Karpas-422 (cell line): ENCODE measurements around the gene AKAP13. TPM values are rescaled to one million over a fixed set of nuclear protein-coding genes. Genes with fewer than 3 reads are reported as not detected.

Experiments
- DNase-seq: peaks from one replicate; pipeline ENCODE4 v3.0.0-alpha.2; 2015
- H2AFZ ChIP-seq: fragments of 200-600 bp; sonication (generic); 2 replicates; pipeline ENCODE4 v1.6.1; 2014; ENCODE audit warnings: antibody characterized with exemption, low read length, mixed read lengths
- H3K27ac ChIP-seq: fragments of 200-600 bp; sonication (generic); 2 replicates; pipeline ENCODE4 v1.5.1; 2014; ENCODE audit warnings: mild to moderate bottlenecking, low read length, moderate library complexity
- H3K27me3 ChIP-seq: fragments of 200-600 bp; sonication (generic); 2 replicates; pipeline ENCODE4 v1.6.1; 2014; ENCODE audit warnings: low read length, mixed read lengths
- H3K36me3 ChIP-seq: fragments of 200-600 bp; sonication (generic); 2 replicates; pipeline ENCODE4 v1.6.1; 2014; ENCODE audit warnings: low read length, mixed read lengths; ENCODE audit not compliant: insufficient read depth
- H3K4me1 ChIP-seq: fragments of 200-600 bp; sonication (generic); 2 replicates; pipeline ENCODE4 v1.6.1; 2014; ENCODE audit warnings: mild to moderate bottlenecking, low read length, mixed read lengths
- H3K4me2 ChIP-seq: fragments of 200-600 bp; sonication (generic); 2 replicates; pipeline ENCODE4 v1.6.1; 2014; ENCODE audit warnings: low read length, low read depth, mild to moderate bottlenecking; ENCODE audit not compliant: poor library complexity, severe bottlenecking
- H3K4me3 ChIP-seq: fragments of 200-600 bp; sonication (generic); 2 replicates; pipeline ENCODE4 v1.5.1; 2014; ENCODE audit warnings: mild to moderate bottlenecking, antibody characterized with exemption, low read length, mixed read lengths
- H3K79me2 ChIP-seq: fragments of 200-600 bp; sonication (generic); 2 replicates; pipeline ENCODE4 v1.6.1; 2014; ENCODE audit warnings: mild to moderate bottlenecking, low read length, mixed read lengths
- H3K9ac ChIP-seq: fragments of 200-600 bp; sonication (generic); 2 replicates; pipeline ENCODE4 v1.6.0; 2014; ENCODE audit warnings: low read length
- H3K9me2 ChIP-seq: fragments of 200-600 bp; sonication (generic), shearing (Covaris generic); replicated peaks from 2 replicates; pipeline ENCODE4 v1.6.0; 2014; ENCODE audit warnings: mild to moderate bottlenecking, low read length, moderate library complexity; ENCODE audit not compliant: insufficient read depth
- H3K9me3 ChIP-seq: fragments of 300-700, 200-600 bp; sonication (generic); 2 replicates; pipeline ENCODE4 v1.6.1; 2014; ENCODE audit warnings: low read length, mixed read lengths
- H4K20me1 ChIP-seq: fragments of 200-600 bp; sonication (generic); 2 replicates; pipeline ENCODE4 v1.6.1; 2014; ENCODE audit warnings: mild to moderate bottlenecking, antibody characterized with exemption, low read length, low read depth; ENCODE audit not compliant: insufficient read depth
- total RNA-seq: library from RNA; depleted of rRNA; stranded (reverse); fragments of >200 nt; shearing (Covaris generic); gene quantifications from 2 replicates; pipeline ENCODE4 v1.2.3, GENCODE V29; 2014; ENCODE audit warnings: low replicate concordance

Gene AKAP13
- total RNA-seq, 1 experiment from 2014 or later = 166 TPM

DNA sequence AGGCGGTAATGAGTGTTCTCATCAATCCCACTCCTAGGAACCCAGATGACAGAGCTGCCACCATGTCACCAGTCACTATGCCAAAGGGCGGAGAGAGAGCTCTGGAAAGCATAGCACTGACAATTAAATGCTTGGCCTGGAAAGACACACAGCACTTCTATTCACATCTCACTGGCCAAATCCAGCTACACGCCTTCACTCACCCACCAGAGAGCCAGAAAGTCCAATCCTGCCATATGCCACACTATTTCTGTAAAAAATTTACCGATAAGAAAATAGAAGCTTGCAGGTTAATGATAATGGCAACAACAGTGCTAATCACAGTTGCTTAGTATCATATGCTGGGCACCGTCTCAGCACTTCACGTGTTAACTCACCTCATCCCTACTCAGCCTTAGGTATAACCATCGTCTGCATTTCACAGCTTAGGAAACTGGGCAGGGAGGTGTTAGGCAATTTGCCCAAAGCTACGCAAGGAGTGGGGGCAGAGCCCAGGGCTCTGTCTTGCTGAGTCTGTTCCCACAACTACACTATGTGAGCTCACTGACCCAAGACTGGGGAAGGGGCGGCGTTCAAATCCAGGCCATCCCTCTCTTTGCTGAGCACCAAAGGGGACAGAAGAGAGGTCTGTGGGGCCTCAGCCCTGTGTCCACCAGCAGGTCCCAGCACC, 397.8 kb downstream of the AKAP13 start:
- Histone ChIP-seq H3K79me2 (no peaks in the 10 kb centered on the region), H2AFZ (no peak overlapping the region), H3K4me1 (no peaks in the 10 kb centered on the region), H3K9me2 (no peaks in the 10 kb centered on the region), H3K36me3 (no peaks in the 10 kb centered on the region), H3K27me3 (no peaks in the 10 kb centered on the region), H3K27ac (no peak overlapping the region), H4K20me1 (peaks cover 26% of the 10 kb centered on the region), H3K9ac (no peak overlapping the region), H3K4me2 (no peak overlapping the region), H3K9me3 (no peaks in the 10 kb centered on the region), H3K4me3 (no peak overlapping the region)
- no peak for DNase-seq

DNA sequence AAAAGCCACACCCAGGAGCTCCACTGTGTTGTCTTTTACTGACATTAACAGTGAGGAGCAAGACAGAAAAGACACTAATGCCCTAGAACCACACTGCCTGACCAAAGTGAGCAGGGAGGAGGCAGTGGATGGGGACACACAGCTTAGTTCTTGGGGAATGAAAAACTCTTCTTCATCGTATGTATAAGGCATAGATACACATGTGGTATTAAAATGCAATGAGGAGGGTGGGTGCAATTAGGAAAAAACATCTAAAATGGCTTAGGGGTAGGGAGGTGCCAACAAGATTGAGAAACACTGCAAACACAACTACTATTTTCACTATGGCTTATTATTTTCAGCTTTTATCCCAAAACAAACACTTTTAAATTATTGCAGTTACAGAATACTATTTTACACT, 398.8 kb downstream of the AKAP13 start:
- H3K79me2 ChIP-seq = no peaks in the 10 kb centered on the region
- no peaks in the 10 kb centered on the region for H3K4me1 ChIP-seq
- DNase-seq = no peak
- H2AFZ ChIP-seq = no peak overlapping the region
- no peaks in the 10 kb centered on the region for H3K9me3 ChIP-seq
- H3K27ac ChIP-seq = no peak overlapping the region
- H3K9ac ChIP-seq = no peak overlapping the region
- H3K36me3 ChIP-seq = no peaks in the 10 kb centered on the region
- no peak overlapping the region for H3K4me3 ChIP-seq
- peaks cover 30% of the 10 kb centered on the region for H4K20me1 ChIP-seq
- no peaks in the 10 kb centered on the region for H3K9me2 ChIP-seq
- H3K27me3 ChIP-seq = no peaks in the 10 kb centered on the region
- H3K4me2 ChIP-seq = no peak overlapping the region

DNA sequence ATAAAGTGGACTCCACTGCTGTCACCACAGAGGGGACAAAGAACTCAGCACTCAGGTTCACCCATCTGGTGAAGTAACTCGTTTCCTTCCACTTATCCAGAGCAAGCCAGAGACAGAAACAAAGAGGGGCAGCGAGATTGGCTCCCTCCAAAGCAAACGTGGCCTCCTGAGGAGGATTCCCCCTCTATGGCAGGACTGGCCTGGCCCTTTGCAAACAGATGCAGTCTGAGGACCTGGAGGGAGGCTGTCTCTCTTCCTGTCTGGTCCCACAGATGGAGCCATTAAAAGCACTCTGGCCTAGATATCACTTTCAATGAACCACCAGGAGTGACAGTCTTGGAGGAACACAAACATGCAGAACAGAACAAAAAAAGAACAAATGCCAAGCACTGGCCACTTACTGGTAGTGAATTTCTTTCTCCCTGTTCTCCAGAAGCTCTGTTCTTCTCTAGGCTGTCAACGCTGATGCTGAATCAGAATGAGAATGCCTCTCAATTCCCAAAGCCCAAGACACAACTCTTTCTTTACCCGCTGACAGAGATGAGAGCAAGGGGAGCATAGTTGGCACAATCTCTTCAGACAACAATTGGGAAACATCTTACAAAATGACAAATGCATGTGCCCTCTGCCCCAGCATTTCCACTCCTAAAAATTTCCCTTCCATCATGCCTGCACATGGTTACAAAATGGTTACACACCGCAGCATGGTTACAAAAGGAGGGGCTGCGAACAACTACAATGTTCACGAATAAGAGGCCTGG, 400.0 kb downstream of the AKAP13 start:
- Histone ChIP-seq H3K4me1 (no peaks in the 10 kb centered on the region), H4K20me1 (peaks cover 33% of the 10 kb centered on the region), H3K27me3 (no peaks in the 10 kb centered on the region), H3K4me2 (no peak overlapping the region), H3K9ac (no peak overlapping the region), H3K9me2 (no peaks in the 10 kb centered on the region), H3K9me3 (no peaks in the 10 kb centered on the region), H3K36me3 (no peaks in the 10 kb centered on the region), H3K79me2 (no peaks in the 10 kb centered on the region), H2AFZ (no peak overlapping the region), H3K27ac (no peak overlapping the region), H3K4me3 (no peak overlapping the region)
- no peak for DNase-seq

DNA sequence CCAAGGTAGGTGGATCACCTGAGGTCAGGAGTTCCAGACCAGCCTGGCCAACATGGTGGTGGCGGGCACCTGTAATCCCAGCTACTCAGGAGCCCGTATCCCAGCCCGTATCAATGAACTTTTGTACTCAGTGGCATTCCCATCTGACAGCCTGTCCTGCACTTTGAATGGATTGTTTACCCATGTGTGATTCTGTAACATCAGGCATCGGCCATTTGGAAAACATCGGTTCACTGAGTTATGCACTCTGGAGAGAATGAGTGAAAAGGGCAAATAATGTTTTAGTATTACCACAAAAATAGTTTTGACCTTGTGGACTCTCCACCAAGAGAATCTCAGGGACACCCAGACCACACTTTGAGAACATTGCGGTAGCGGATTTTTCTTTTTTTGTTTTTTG, 400.7 kb downstream of the AKAP13 start:
- H3K36me3 ChIP-seq = no peaks in the 10 kb centered on the region
- no peaks in the 10 kb centered on the region for H3K27me3 ChIP-seq
- H3K4me1 ChIP-seq = peaks cover 2% of the 10 kb centered on the region; the same call in 1 of the 2 replicates
- H3K4me3 ChIP-seq = no peak overlapping the region
- no peak overlapping the region for H2AFZ ChIP-seq
- H3K27ac ChIP-seq = no peak overlapping the region
- no peaks in the 10 kb centered on the region for H3K79me2 ChIP-seq
- peaks cover 31% of the 10 kb centered on the region for H4K20me1 ChIP-seq
- no peaks in the 10 kb centered on the region for H3K9me3 ChIP-seq
- DNase-seq = no peak
- H3K9me2 ChIP-seq = no peaks in the 10 kb centered on the region
- no peak overlapping the region for H3K9ac ChIP-seq
- H3K4me2 ChIP-seq = no peak overlapping the region

DNA sequence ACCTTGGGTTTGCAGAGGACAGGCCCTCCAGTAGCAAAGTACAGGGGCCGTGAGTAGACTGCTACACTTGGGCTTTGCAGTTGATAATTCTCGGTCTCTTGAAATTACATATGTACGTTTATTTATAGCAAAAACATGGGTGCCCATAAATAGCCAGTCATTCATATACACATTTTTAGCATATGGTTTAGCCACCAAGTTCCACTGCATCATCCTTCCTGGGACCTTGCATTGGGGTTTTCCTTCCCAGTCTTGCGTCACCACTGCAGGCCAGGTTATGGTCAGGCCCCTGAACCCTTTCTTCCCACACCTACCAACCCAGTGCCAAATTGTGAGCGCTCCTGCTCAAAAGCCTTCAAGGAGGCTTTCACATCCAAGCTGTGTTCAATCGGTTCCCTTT, 401.7 kb downstream of the AKAP13 start:
- H3K79me2 ChIP-seq = no peaks in the 10 kb centered on the region
- H3K36me3 ChIP-seq = no peaks in the 10 kb centered on the region
- H3K9me3 ChIP-seq = no peaks in the 10 kb centered on the region
- H3K27me3 ChIP-seq = no peaks in the 10 kb centered on the region
- peaks cover 33% of the 10 kb centered on the region for H4K20me1 ChIP-seq
- H3K27ac ChIP-seq = no peak overlapping the region
- DNase-seq = no peak
- H3K4me3 ChIP-seq = no peak overlapping the region
- H3K4me2 ChIP-seq = no peak overlapping the region
- peaks cover 3% of the 10 kb centered on the region; the same call in 1 of the 2 replicates for H3K4me1 ChIP-seq
- no peak overlapping the region for H3K9ac ChIP-seq
- no peaks in the 10 kb centered on the region for H3K9me2 ChIP-seq
- H2AFZ ChIP-seq = no peak overlapping the region

DNA sequence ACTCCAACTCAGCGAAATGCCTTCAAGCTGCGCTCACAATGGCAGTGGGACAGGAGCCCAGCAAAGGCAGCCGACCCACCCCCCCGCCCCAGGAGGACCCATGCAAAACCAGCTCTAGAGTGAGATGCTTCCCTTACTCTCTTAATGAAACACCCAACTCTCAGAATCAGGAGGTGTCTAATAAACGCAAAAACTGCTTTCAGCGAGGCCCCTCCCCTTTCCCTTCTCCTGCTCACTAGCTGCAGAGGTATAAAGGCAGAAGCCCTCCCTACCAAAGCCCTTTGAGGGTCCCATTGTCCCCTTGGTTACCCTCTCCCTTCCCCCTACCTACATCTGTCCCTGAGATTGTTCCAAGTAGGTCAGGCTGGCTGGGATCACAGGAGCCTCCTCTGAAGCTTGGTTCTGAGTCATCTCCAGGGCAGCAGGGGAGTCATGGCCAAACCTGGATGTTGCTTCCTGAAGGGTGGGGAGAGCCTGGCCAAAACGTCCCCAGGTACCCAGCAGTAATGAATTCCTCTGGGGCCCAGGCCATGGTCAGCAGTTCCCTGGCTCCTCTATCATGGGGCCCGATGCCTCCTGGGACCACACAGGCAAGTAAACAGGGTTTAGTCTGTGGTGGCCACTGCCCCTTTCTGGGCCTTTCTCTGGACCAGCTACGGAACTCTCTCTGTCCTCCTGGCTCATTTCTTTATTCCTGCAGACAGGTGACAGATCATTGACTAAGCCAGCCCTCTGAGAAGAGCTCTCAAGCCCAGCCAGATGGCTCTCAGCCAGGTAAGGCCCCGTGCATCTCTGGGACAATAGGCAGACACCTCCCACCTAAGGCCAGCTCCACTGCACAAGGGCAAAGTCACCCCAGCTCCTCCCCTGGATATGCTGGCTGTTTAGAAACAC, 405.7 kb downstream of the AKAP13 start:
- Histone ChIP-seq H3K27me3 (no peaks in the 10 kb centered on the region), H4K20me1 (peaks cover 36% of the 10 kb centered on the region), H3K27ac (no peak overlapping the region), H3K4me2 (no peak overlapping the region), H3K9me2 (no peaks in the 10 kb centered on the region), H3K36me3 (no peaks in the 10 kb centered on the region), H3K4me3 (no peak overlapping the region), H3K9ac (no peak overlapping the region; the same call in 1 of the 2 replicates), H3K4me1 (peaks cover 3% of the 10 kb centered on the region; the same call in 1 of the 2 replicates), H2AFZ (no peak overlapping the region), H3K9me3 (no peaks in the 10 kb centered on the region), H3K79me2 (no peaks in the 10 kb centered on the region)
- DNase-seq = no peak

DNA sequence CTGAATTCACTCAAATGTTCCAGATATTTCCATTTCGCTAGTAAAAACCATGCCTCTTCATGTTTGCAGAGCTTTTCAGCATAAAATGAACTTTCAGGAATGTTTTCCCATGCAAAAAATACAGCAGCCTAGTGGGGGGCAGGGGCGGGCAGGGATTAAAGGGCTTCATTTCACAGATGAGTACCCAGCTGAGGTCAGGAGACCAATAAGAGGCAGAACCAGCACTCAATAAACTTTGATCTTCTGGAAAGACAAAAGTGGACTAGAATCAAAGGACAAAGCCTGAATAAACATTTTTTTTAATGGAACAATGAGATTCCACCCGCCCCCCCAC, 406.3 kb downstream of the AKAP13 start:
- Histone ChIP-seq H3K79me2 (no peaks in the 10 kb centered on the region), H3K27ac (no peak overlapping the region), H2AFZ (no peak overlapping the region), H3K27me3 (no peaks in the 10 kb centered on the region), H4K20me1 (peaks cover 41% of the 10 kb centered on the region), H3K9me2 (no peaks in the 10 kb centered on the region), H3K9me3 (no peaks in the 10 kb centered on the region), H3K9ac (no peak overlapping the region), H3K4me1 (peaks cover 3% of the 10 kb centered on the region; the same call in 1 of the 2 replicates), H3K36me3 (no peaks in the 10 kb centered on the region), H3K4me3 (no peak overlapping the region), H3K4me2 (no peak overlapping the region)
- no peak for DNase-seq
